Loucy (cell line): Measurements from ENCODE around the gene PLCD3.

Experiments used
- H2AFZ ChIP-seq: fragments of 200-600 bp; sonication (generic); 2 replicates; pipeline ENCODE4 v1.6.0; 2016; ENCODE audit warnings: antibody characterized with exemption, mild to moderate bottlenecking, low read length, moderate library complexity
- H3F3A ChIP-seq: fragments of 200-600 bp; 2 replicates; pipeline ENCODE4 v1.6.0; 2016; ENCODE audit warnings: antibody characterized with exemption, low read depth, mild to moderate bottlenecking
- H3K27me3 ChIP-seq: fragments of 200-600 bp; sonication (generic); 2 replicates; pipeline ENCODE4 v1.6.1; 2014; ENCODE audit warnings: low read length, mild to moderate bottlenecking; ENCODE audit not compliant: insufficient read depth, poor library complexity, severe bottlenecking
- H3K36me3 ChIP-seq: fragments of 200-600 bp; sonication (generic); 2 replicates; pipeline ENCODE4 v1.6.1; 2016; ENCODE audit warnings: low read length; ENCODE audit not compliant: insufficient read depth
- H3K4me1 ChIP-seq: fragments of 200-600 bp; sonication (generic); 2 replicates; pipeline ENCODE4 v1.5.1; 2014; ENCODE audit warnings: low read length, mild to moderate bottlenecking; ENCODE audit not compliant: insufficient read depth, poor library complexity, severe bottlenecking
- H3K4me2 ChIP-seq: fragments of 200-600 bp; sonication (generic); 2 replicates; pipeline ENCODE4 v1.6.0; 2014; ENCODE audit warnings: antibody characterized with exemption, low read length, low read depth, mild to moderate bottlenecking; ENCODE audit not compliant: poor library complexity, severe bottlenecking
- H3K4me3 ChIP-seq: fragments of 200-600 bp; sonication (generic); 2 replicates; pipeline ENCODE4 v1.5.1; 2014; ENCODE audit warnings: low read length, mild to moderate bottlenecking, mixed read lengths; ENCODE audit not compliant: poor library complexity, severe bottlenecking
- H3K79me2 ChIP-seq: fragments of 200-600 bp; sonication (generic); 2 replicates; pipeline ENCODE4 v1.6.1; 2014; ENCODE audit warnings: low read length; ENCODE audit not compliant: insufficient read depth
- H3K9ac ChIP-seq: fragments of 200-600 bp; sonication (generic); 2 replicates; pipeline ENCODE4 v1.6.0; 2014; ENCODE audit warnings: mild to moderate bottlenecking, low read depth, low read length, moderate library complexity; ENCODE audit not compliant: poor library complexity, severe bottlenecking
- H3K9me2 ChIP-seq: fragments of 200-600 bp; sonication (generic); replicated peaks from 2 replicates; pipeline ENCODE4 v1.6.1; 2016; ENCODE audit warnings: low read depth, low read length, mixed read lengths
- H3K9me3 ChIP-seq: fragments of 200-600 bp; sonication (generic); 2 replicates; pipeline ENCODE4 v1.6.1; 2014; ENCODE audit warnings: mild to moderate bottlenecking, antibody characterized with exemption, low read length, low read depth; ENCODE audit not compliant: insufficient read depth
- H4K20me1 ChIP-seq: fragments of 200-600 bp; sonication (generic); 2 replicates; pipeline ENCODE4 v1.6.0; 2014; ENCODE audit warnings: antibody characterized with exemption, low read length, mild to moderate bottlenecking; ENCODE audit not compliant: insufficient read depth, poor library complexity, severe bottlenecking
- EZH2phosphoT487 ChIP-seq: fragments of 200-600 bp; IDR thresholded peaks from 2 replicates; pipeline ENCODE4 v1.6.1; 2018; ENCODE audit warnings: antibody characterized with exemption, mild to moderate bottlenecking, moderate library complexity, borderline replicate concordance
- TF ChIP-seq, protein P1 (sequence below): fragments of 200-600 bp; sonication (generic); conservative IDR thresholded peaks from 2 replicates; pipeline ENCODE4 v1.5.1; 2014; ENCODE audit warnings: mild to moderate bottlenecking, antibody characterized with exemption, low read length

PLCD3 gene

GRCh38 chr17:45145035-45145389 lies 12.7 kb upstream of the PLCD3 start:
- Histone ChIP-seq H2AFZ (no peak overlapping the region), H3F3A (no peaks in the 10 kb centered on the region), H3K9me2 (no peaks in the 10 kb centered on the region), H3K27me3 (no peaks in the 10 kb centered on the region), H3K79me2 (peaks cover 27% of the 10 kb centered on the region), H4K20me1 (peaks cover 15% of the 10 kb centered on the region), H3K4me1 (peaks cover 12% of the 10 kb centered on the region), H3K9me3 (no peaks in the 10 kb centered on the region), H3K36me3 (no peaks in the 10 kb centered on the region), H3K4me2 (no peak overlapping the region), H3K9ac (no peak overlapping the region), H3K4me3 (no peak overlapping the region)
- TF ChIP-seq EZH2phosphoT487, result no peak
- TF ChIP-seq, protein P1, sequence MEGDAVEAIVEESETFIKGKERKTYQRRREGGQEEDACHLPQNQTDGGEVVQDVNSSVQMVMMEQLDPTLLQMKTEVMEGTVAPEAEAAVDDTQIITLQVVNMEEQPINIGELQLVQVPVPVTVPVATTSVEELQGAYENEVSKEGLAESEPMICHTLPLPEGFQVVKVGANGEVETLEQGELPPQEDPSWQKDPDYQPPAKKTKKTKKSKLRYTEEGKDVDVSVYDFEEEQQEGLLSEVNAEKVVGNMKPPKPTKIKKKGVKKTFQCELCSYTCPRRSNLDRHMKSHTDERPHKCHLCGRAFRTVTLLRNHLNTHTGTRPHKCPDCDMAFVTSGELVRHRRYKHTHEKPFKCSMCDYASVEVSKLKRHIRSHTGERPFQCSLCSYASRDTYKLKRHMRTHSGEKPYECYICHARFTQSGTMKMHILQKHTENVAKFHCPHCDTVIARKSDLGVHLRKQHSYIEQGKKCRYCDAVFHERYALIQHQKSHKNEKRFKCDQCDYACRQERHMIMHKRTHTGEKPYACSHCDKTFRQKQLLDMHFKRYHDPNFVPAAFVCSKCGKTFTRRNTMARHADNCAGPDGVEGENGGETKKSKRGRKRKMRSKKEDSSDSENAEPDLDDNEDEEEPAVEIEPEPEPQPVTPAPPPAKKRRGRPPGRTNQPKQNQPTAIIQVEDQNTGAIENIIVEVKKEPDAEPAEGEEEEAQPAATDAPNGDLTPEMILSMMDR, result no peak

- Histone ChIP-seq H3K27me3 (no peaks in the 10 kb centered on the region), H3K4me1 (peaks cover 12% of the 10 kb centered on the region), H3K9me3 (no peaks in the 10 kb centered on the region), H3K9me2 (no peaks in the 10 kb centered on the region), H3K9ac (peak overlapping the region; percentile 18), H3K36me3 (no peaks in the 10 kb centered on the region), H4K20me1 (peaks cover 9% of the 10 kb centered on the region), H3F3A (no peaks in the 10 kb centered on the region), H3K4me2 (no peak overlapping the region), H2AFZ (no peak overlapping the region), H3K4me3 (no peak overlapping the region), H3K79me2 (peaks cover 21% of the 10 kb centered on the region)
- TF ChIP-seq EZH2phosphoT487, result no peak
- TF ChIP-seq, protein P1, result no peak
Measured at GRCh38 chr17:45144199-45145034, 12.1 kb upstream of the PLCD3 start.

DNA sequence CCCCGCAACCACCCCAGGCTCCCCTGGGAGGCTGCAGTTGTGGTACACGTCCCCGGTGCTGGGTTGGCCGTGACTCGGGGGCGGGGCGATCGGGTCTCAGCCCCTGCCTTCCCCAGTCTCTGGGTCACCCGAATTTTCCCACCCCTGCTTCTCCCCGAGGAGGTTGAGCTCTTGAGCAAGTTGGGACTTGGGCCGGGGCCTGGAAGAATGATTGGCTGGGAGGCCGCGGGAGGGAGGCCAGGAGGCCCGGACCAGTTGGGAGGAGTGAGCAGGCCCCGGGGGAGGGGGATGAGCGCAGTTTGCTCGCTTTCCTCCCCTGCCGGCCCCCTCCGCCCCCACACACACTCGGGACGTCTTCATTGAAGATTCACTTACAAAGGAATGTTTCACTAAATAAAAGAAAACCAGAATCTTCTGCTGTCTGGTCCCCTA lies 11.5 kb upstream of the PLCD3 start:
- TF ChIP-seq EZH2phosphoT487, result no peak
- TF ChIP-seq, protein P1, result no peak
- no peaks in the 10 kb centered on the region for H3F3A ChIP-seq
- H3K4me1 ChIP-seq, result peaks cover 12% of the 10 kb centered on the region
- peaks cover 4% of the 10 kb centered on the region for H4K20me1 ChIP-seq
- peaks cover 14% of the 10 kb centered on the region for H3K79me2 ChIP-seq
- peak overlapping the region; percentile 18 for H3K9ac ChIP-seq
- no peak overlapping the region for H3K4me3 ChIP-seq
- H3K36me3 ChIP-seq, result no peaks in the 10 kb centered on the region
- H2AFZ ChIP-seq, result no peak overlapping the region
- H3K9me3 ChIP-seq, result no peaks in the 10 kb centered on the region
- no peaks in the 10 kb centered on the region for H3K27me3 ChIP-seq
- peak overlapping the region; percentile 24 for H3K4me2 ChIP-seq
- no peaks in the 10 kb centered on the region for H3K9me2 ChIP-seq
